Measurements from ENCODE around the gene ANKRD52. TPM values are rescaled to one million over a fixed set of nuclear protein-coding genes. Genes with fewer than 3 reads are reported as not detected.
"Not testable (repeated sequence)": the region's sequence is repeated elsewhere in the genome, so short reads cannot be mapped to it uniquely, and the experiment has no call there.

Gene ANKRD52
- total RNA-seq, 1 donor from 2014 or later: 60.3 TPM

DNA sequence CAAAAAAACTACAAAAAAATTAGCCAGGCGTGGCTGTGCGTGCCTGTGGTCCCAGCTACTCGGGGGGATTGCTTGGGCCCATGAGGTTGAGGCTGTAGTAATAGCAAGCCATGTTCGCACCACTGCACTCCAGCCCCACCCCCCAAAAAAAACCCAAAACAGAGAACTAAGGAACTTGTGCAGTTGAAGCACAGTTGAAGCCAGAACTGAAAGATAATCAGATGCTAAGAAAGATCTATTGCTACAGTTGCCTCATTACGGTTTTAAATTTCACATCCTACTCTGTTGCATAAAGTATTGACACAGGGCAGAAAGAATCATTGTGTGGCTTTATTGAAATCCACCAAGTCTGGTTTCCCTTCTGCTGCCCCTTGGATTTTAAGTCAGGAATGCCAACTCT is 38.1 kb upstream of the ANKRD52 start:
- no peak overlapping the region for H3K4me3 Mint-ChIP-seq (ENCODE audit: low read depth)
- DNase-seq (ENCODE audit: low spot score, unreplicated experiment): no peak
- H3K27me3 Mint-ChIP-seq: no peaks in the 10 kb centered on the region
- H3K4me1 Mint-ChIP-seq (ENCODE audit: low read depth): peaks cover 18% of the 10 kb centered on the region
- TF ChIP-seq, protein P1, sequence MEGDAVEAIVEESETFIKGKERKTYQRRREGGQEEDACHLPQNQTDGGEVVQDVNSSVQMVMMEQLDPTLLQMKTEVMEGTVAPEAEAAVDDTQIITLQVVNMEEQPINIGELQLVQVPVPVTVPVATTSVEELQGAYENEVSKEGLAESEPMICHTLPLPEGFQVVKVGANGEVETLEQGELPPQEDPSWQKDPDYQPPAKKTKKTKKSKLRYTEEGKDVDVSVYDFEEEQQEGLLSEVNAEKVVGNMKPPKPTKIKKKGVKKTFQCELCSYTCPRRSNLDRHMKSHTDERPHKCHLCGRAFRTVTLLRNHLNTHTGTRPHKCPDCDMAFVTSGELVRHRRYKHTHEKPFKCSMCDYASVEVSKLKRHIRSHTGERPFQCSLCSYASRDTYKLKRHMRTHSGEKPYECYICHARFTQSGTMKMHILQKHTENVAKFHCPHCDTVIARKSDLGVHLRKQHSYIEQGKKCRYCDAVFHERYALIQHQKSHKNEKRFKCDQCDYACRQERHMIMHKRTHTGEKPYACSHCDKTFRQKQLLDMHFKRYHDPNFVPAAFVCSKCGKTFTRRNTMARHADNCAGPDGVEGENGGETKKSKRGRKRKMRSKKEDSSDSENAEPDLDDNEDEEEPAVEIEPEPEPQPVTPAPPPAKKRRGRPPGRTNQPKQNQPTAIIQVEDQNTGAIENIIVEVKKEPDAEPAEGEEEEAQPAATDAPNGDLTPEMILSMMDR (IDR thresholded peaks at IDR 0.05; ENCODE audit: unreplicated experiment): no peak
- peaks cover 5% of the 10 kb centered on the region for H3K36me3 Mint-ChIP-seq (ENCODE audit: insufficient read depth)
- no peaks in the 10 kb centered on the region for H3K9me3 Mint-ChIP-seq (ENCODE audit: low read depth)
- no peak overlapping the region for H3K27ac Mint-ChIP-seq

DNA sequence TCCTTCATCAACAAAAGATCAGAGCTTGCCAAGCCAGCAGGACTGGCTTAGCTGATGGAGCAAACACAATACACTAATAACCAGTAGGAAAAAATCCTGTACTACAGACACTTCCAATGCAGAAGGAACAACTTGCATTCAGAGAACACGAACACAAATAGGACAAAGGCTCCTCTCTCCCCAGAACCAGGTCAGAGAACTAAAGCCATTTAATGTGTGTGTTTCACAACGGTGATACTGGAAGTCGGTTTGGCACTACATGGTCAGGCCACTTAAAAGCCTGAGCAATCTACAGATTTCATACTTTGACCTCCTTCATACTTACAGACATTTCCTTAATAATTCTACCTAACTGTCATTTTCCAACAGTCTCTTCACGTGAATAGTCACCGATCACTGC is 35.6 kb upstream of the ANKRD52 start:
- H3K27ac Mint-ChIP-seq: no peak overlapping the region
- no peaks in the 10 kb centered on the region for H3K9me3 Mint-ChIP-seq (ENCODE audit: low read depth)
- H3K36me3 Mint-ChIP-seq (ENCODE audit: insufficient read depth): peaks cover 6% of the 10 kb centered on the region
- no peak overlapping the region for H3K4me3 Mint-ChIP-seq (ENCODE audit: low read depth)
- H3K4me1 Mint-ChIP-seq (ENCODE audit: low read depth): peaks cover 4% of the 10 kb centered on the region
- no peak for DNase-seq (ENCODE audit: low spot score, unreplicated experiment)
- TF ChIP-seq, protein P1 (IDR thresholded peaks at IDR 0.05; ENCODE audit: unreplicated experiment): no peak
- H3K27me3 Mint-ChIP-seq: no peaks in the 10 kb centered on the region

DNA sequence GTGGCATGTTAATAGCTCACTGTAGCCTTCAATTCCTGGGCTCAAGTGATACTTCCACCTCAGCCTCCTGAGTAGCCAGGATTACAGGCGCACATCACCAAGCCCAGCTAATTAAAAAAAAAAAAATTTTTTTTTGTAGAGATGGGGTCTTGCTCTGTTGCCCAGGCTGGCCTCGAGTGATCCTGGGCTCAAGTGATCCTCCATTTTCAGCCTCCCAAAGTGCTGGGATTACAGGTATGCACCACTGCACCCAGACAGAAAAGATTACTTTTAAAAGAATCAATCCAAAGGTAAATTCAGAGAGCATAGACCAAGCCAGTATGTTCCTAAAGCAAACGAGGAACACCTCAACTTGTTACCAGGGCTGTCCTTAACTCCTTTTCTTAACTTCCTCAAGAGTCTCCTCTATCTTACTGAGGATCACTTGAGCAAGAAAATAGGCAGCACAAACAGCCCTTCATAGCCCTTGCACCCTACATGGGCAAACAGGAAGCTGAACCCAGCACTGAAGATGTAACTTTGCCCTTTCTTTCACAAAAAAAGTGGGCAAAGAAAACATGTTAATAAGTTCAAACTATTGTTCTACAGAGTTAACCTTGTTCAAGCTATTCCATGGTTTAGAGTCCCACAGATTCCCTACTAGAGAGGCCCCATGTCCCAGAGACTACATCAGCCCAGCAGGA is 30.7 kb upstream of the ANKRD52 start:
- no peak overlapping the region for H3K4me3 Mint-ChIP-seq (ENCODE audit: low read depth)
- no peak for DNase-seq (ENCODE audit: low spot score, unreplicated experiment)
- peaks cover 10% of the 10 kb centered on the region for H3K36me3 Mint-ChIP-seq (ENCODE audit: insufficient read depth)
- no peaks in the 10 kb centered on the region for H3K27me3 Mint-ChIP-seq
- H3K4me1 Mint-ChIP-seq (ENCODE audit: low read depth): peaks cover 3% of the 10 kb centered on the region
- TF ChIP-seq, protein P1 (IDR thresholded peaks at IDR 0.05; ENCODE audit: unreplicated experiment): no peak
- H3K27ac Mint-ChIP-seq: no peak overlapping the region
- H3K9me3 Mint-ChIP-seq (ENCODE audit: low read depth): no peaks in the 10 kb centered on the region

DNA sequence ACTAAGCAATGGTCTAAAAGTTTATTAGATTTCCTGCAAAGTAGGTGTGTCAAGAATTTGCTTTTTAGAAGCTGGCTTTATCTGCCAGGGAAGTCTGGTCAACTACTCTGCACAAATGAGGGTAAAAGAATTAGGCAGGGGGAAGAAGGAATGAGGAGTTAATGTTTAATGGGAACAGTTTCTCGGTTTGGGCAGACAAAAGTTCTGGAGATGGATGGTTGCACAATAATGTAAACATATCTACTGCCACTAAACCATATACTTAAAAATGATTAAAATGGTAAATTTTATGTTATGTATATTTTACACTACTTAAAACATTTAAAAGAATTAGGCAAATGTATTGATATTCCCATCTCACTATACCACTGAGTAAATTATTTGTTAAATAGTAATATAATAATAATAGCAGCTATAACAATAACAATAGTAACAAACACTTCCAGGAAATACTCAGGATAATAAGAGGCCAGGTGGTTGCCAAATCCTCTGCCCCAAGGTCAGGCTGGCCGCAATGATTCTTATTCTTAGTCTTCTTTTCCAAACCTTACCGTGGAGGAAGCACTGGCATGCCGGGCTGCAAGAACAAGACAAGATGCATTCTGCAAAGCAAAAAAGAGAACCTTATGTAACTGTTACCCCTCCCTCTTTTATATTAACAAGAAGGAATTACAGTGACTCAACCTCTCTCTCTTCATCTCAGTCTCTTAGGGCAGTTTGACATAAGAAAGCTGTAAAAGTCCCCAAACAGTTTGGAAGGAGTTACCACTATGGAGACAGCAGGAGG is 28.1 kb upstream of the ANKRD52 start:
- no peaks in the 10 kb centered on the region for H3K9me3 Mint-ChIP-seq (ENCODE audit: low read depth)
- TF ChIP-seq, protein P1 (IDR thresholded peaks at IDR 0.05; ENCODE audit: unreplicated experiment): no peak
- no peak for DNase-seq (ENCODE audit: low spot score, unreplicated experiment)
- H3K36me3 Mint-ChIP-seq (ENCODE audit: insufficient read depth): peaks cover 21% of the 10 kb centered on the region
- H3K4me1 Mint-ChIP-seq (ENCODE audit: low read depth): peaks cover 3% of the 10 kb centered on the region
- H3K27me3 Mint-ChIP-seq: no peaks in the 10 kb centered on the region
- H3K27ac Mint-ChIP-seq: no peak overlapping the region
- H3K4me3 Mint-ChIP-seq (ENCODE audit: low read depth): no peak overlapping the region

DNA sequence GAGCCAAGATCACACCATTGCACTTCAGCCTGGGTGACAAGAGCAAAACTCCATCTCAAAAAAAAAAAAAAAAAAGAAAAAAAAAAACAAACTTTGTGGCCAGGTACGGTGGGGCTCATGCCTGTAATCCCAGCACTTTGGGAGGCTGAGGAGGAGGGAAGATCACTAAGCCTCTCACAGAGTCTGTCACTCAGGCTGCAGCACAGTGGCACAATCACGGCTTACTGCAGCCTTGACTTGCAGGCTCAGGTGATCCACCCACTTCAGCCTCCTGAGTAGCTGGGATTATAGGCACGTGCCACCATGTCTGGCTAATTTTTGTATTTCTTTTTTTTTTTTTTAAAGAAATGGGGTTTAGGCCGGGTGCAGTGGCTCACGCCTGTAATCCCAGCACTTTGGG is 26.1 kb upstream of the ANKRD52 start:
- H3K4me1 Mint-ChIP-seq (ENCODE audit: low read depth); H3K27ac Mint-ChIP-seq; H3K9me3 Mint-ChIP-seq (ENCODE audit: low read depth); DNase-seq (ENCODE audit: low spot score, unreplicated experiment); H3K27me3 Mint-ChIP-seq; H3K4me3 Mint-ChIP-seq (ENCODE audit: low read depth): not testable (repeated sequence)
- H3K36me3 Mint-ChIP-seq (ENCODE audit: insufficient read depth): peaks cover 23% of the 10 kb centered on the region

Data from progenitor cell of endocrine pancreas (in vitro differentiated cells).